Suprapubic skin (tissue), 4 donors: ENCODE results near the gene KIR2DL3. TPM values are rescaled to one million over a fixed set of nuclear protein-coding genes. Genes with fewer than 3 reads are reported as not detected.
A peak's percentile ranks its signal among the peaks of the same experiment; 100 is the strongest.

Experiments used
- DNase-seq, 2 donors: peaks; one replicate each; pipeline ENCODE4 v3.0.0-alpha.2; 2019; ENCODE audit warnings: low spot score in 2 of 2
- H3K27ac ChIP-seq: fragments of 200-600 bp; sonication (generic); one replicate; pipeline ENCODE4 v1.5.1; 2019
- H3K27me3 ChIP-seq: fragments of 200-600 bp; sonication (generic); one replicate; pipeline ENCODE4 v1.5.1; 2019
- H3K36me3 ChIP-seq: fragments of 200-600 bp; sonication (generic); one replicate; pipeline ENCODE4 v1.5.1; 2019
- H3K4me1 ChIP-seq: fragments of 200-600 bp; sonication (generic); one replicate; pipeline ENCODE4 v1.5.1; 2019
- H3K4me3 ChIP-seq: fragments of 200-600 bp; sonication (generic); one replicate; pipeline ENCODE4 v1.5.1; 2019; ENCODE audit warnings: mild to moderate bottlenecking
- H3K9me3 ChIP-seq: fragments of 200-600 bp; sonication (generic); one replicate; pipeline ENCODE4 v1.5.1; 2019
- CTCF ChIP-seq, 2 donors: fragments of 200-600 bp in 1 of 2; fragments of 450-650 bp in 1 of 2; sonication (generic) in 1 of 2; IDR thresholded peaks; one replicate each; pipeline ENCODE4 v1.5.1; 2016 to 2019; ENCODE audit warnings: antibody characterized with exemption in 2 of 2, mild to moderate bottlenecking in 1 of 2, moderate library complexity in 1 of 2
- EP300 ChIP-seq: sonication (generic); formaldehyde crosslinking; IDR thresholded peaks from one replicate; pipeline ENCODE4 v1.6.1; 2017; ENCODE audit warnings: antibody characterized with exemption
- POLR2A ChIP-seq, 2 donors: fragments of 450-650 bp; IDR thresholded peaks; one replicate each; pipeline ENCODE4 v1.6.1; 2017; ENCODE audit warnings: antibody characterized with exemption in 2 of 2, mild to moderate bottlenecking in 2 of 2, moderate library complexity in 2 of 2
- POLR2AphosphoS5 ChIP-seq, 3 donors: sonication (generic); formaldehyde crosslinking; IDR thresholded peaks; one replicate each; pipeline ENCODE4 v1.6.1; 2017; ENCODE audit warnings: antibody characterized with exemption in 3 of 3
- WGBS: methylation state at CpG from one replicate; pipeline ENCODE4 v1.1.5; 2018; 5-methylcytosine and 5-hydroxymethylcytosine counted together
- total RNA-seq, 4 donors: library from RNA; depleted of rRNA; stranded (reverse); fragments of >200 nt; gene quantifications; one replicate each; pipeline ENCODE4 v1.1.0, GENCODE V29; 2016

KIR2DL3 gene
- total RNA-seq, 4 donors from 2014 or later = not detected

- WGBS = 83% methylated on average over 4 of the region's 5 CpGs
- Histone ChIP-seq H3K9me3 (no peaks in the 10 kb centered on the region), H3K27me3 (no peaks in the 10 kb centered on the region), H3K27ac (no peak overlapping the region), H3K36me3 (no peaks in the 10 kb centered on the region), H3K4me1 (no peaks in the 10 kb centered on the region), H3K4me3 (no peak overlapping the region)
- TF ChIP-seq POLR2A (IDR thresholded peaks at IDR 0.05) = no peak
- no peak for TF ChIP-seq EP300
- TF ChIP-seq CTCF (IDR thresholded peaks at IDR 0.05) = no peak
- no peak for TF ChIP-seq POLR2AphosphoS5 (IDR thresholded peaks at IDR 0.05)
- no peak for DNase-seq
Observed at GRCh38 chr19:54790711-54791110, 52.4 kb downstream of the KIR2DL3 start.

- TF ChIP-seq POLR2A (IDR thresholded peaks at IDR 0.05) (no peak), EP300 (no peak), POLR2AphosphoS5 (IDR thresholded peaks at IDR 0.05) (no peak), CTCF (IDR thresholded peaks at IDR 0.05) (no peak)
- WGBS = 89% methylated on average over 6 of the region's 6 CpGs
- Histone ChIP-seq H3K27ac (no peak overlapping the region), H3K27me3 (no peaks in the 10 kb centered on the region), H3K9me3 (no peaks in the 10 kb centered on the region), H3K4me3 (no peak overlapping the region), H3K36me3 (no peaks in the 10 kb centered on the region), H3K4me1 (no peaks in the 10 kb centered on the region)
- DNase-seq = no peak
Observed at GRCh38 chr19:54791476-54791875, 53.2 kb downstream of the KIR2DL3 start.

- TF ChIP-seq POLR2A (IDR thresholded peaks at IDR 0.05) = no peak
- TF ChIP-seq CTCF (IDR thresholded peaks at IDR 0.05) = no peak
- TF ChIP-seq EP300 = no peak
- TF ChIP-seq POLR2AphosphoS5 (IDR thresholded peaks at IDR 0.05) = no peak
- no peaks in the 10 kb centered on the region for H3K36me3 ChIP-seq
- no peaks in the 10 kb centered on the region for H3K27me3 ChIP-seq
- 47% methylated on average over 8 of the region's 8 CpGs for WGBS
- DNase-seq = no peak
- no peaks in the 10 kb centered on the region for H3K4me1 ChIP-seq
- H3K27ac ChIP-seq = no peak overlapping the region
- H3K4me3 ChIP-seq = peak overlapping the region; percentile 24
- no peaks in the 10 kb centered on the region for H3K9me3 ChIP-seq
Observed at GRCh38 chr19:54792814-54793213, 54.5 kb downstream of the KIR2DL3 start.

GRCh38 chr19:54795758-54796157 lies 57.4 kb downstream of the KIR2DL3 start:
- 66% methylated on average over 1 of the region's 1 CpG for WGBS
- no peaks in the 10 kb centered on the region for H3K27me3 ChIP-seq
- no peaks in the 10 kb centered on the region for H3K4me1 ChIP-seq
- no peak overlapping the region for H3K27ac ChIP-seq
- no peaks in the 10 kb centered on the region for H3K9me3 ChIP-seq
- DNase-seq = no peak
- no peaks in the 10 kb centered on the region for H3K36me3 ChIP-seq
- H3K4me3 ChIP-seq = no peak overlapping the region
- TF ChIP-seq POLR2AphosphoS5 (IDR thresholded peaks at IDR 0.05) = no peak
- no peak for TF ChIP-seq CTCF (IDR thresholded peaks at IDR 0.05)
- no peak for TF ChIP-seq POLR2A (IDR thresholded peaks at IDR 0.05)
- no peak for TF ChIP-seq EP300

Other genes with a start within 250 kb of the KIR2DL3 start
- not detected for gene LAIR2, start 235.7 kb upstream of the KIR2DL3 start, total RNA-seq
- under 1 TPM in 1 of 4 donors, not detected in 3; 0.15 TPM for gene LILRA2, start 164.7 kb upstream of the KIR2DL3 start, total RNA-seq
- gene LILRA1, start 144.9 kb upstream of the KIR2DL3 start, total RNA-seq = not detected
- not detected for gene LILRB1, start 108.0 kb upstream of the KIR2DL3 start, total RNA-seq
- 1 to 10 TPM in 1 of 4 donors, under 1 TPM in 2, not detected in 1; 0.38 to 3.2 (median 0.86) TPM for gene LILRB4, start 75.5 kb upstream of the KIR2DL3 start, total RNA-seq
- not detected for gene KIR3DL3, start 14.1 kb upstream of the KIR2DL3 start, total RNA-seq
- gene KIR2DL1, start 31.3 kb downstream of the KIR2DL3 start, total RNA-seq = under 1 TPM in 1 of 4 donors, not detected in 3; 0.64 TPM
- under 1 TPM in 2 of 4 donors, not detected in 2; 0.83 to 0.85 TPM for gene KIR2DL4, start 65.1 kb downstream of the KIR2DL3 start, total RNA-seq
- not detected for gene KIR3DL1, start 78.0 kb downstream of the KIR2DL3 start, total RNA-seq
- not detected for gene KIR2DS4, start 94.2 kb downstream of the KIR2DL3 start, total RNA-seq
- not detected for gene KIR3DL2, start 111.9 kb downstream of the KIR2DL3 start, total RNA-seq
- under 1 TPM in 1 of 4 donors, not detected in 3; 0.87 TPM for gene FCAR, start 135.7 kb downstream of the KIR2DL3 start, total RNA-seq
- gene NCR1, start 167.6 kb downstream of the KIR2DL3 start, total RNA-seq = not detected
- gene NLRP7, start 209.0 kb downstream of the KIR2DL3 start, total RNA-seq = not detected
- gene NLRP2, start 227.9 kb downstream of the KIR2DL3 start, total RNA-seq = 10 to 100 TPM in 1 of 4 donors, 1 to 10 TPM in 3; 3.5 to 10.2 (median 7.3) TPM